ENCODE measurements around the gene USP7. TPM values are rescaled to one million over a fixed set of nuclear protein-coding genes. Genes with fewer than 3 reads are reported as not detected.

USP7 gene
- polyA plus RNA-seq, 3 donors: 18.6 to 30.5 (median 27.3) TPM

DNA sequence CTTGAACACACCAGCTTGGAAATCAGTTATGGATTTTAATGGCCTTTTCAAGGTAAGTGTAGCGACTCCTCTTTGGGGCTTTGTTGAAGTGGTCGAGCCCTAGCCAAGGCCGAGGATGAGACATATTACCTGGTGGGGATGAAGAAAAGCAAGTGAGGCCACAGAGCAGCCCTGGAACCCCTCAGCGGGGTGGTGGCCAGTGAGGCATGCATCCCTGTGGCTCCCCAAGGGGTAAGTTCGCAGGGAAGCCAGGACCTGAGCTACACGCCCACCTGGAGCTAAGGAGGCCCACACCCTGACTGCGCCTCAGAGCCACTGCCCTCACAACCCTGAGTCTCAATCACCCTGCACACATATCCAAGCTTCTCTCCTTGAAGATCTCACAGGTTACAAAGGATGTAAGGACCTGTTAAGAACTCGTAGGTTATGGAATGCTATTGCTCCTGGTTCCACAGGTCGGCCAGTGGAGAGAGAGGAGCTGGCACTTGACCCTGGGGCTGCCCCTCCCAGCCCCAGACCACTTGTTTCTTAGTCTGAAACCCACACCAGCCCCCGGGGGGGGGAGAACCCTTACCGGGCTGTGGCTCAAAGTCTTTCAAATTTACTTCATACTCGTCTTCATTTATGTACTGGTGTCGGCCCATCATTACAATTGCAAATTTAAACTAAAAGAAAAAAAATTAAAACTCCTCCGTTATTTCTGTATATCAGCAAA lies 69.6 kb downstream of the USP7 start:
- WGBS, 3 donors: 83 to 96% (median 90%) methylated on average over 14 of the region's 14 CpGs
- H3K27ac ChIP-seq (ENCODE audit: low read depth, low read length): no peak overlapping the region

DNA sequence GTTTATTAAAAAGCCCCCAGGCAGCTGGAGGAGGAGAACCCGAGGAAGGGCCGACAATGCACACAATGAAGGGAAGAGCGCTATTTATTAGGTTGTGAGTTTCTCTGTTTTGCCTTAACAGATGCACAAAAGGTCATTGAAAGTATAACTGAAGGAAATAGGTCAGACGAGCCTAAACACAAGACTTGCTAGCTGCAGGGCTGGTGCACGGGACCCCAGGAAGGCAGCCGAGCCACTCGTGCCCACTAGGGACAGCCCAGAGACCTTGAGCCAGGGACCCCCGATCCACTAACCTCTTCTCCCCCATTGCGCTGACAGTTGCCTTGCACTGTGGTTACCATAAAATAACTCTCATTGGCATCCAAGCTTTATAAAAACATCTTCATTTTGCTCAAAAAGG lies 70.3 kb downstream of the USP7 start:
- 85 to 87% (median 87%) methylated on average over 9 of the region's 9 CpGs for WGBS, 3 donors

GRCh38 chr16:8892101-8892575 lies 71.6 kb downstream of the USP7 start:
- WGBS, 3 donors: 83 to 90% (median 86%) methylated on average over 16 of the region's 16 CpGs
- no peak overlapping the region for H3K27ac ChIP-seq (ENCODE audit: low read depth, low read length)

More for the DNA sequence above, 70.3 kb downstream of the USP7 start:
- no peak overlapping the region for H3K27ac ChIP-seq (ENCODE audit: low read depth, low read length)

- WGBS, 3 donors: 80 to 92% (median 82%) methylated on average over 5 of the region's 5 CpGs
- no peak overlapping the region for H3K27ac ChIP-seq (ENCODE audit: low read depth, low read length)
Observed at GRCh38 chr16:8890549-8890921, 73.2 kb downstream of the USP7 start.

DNA sequence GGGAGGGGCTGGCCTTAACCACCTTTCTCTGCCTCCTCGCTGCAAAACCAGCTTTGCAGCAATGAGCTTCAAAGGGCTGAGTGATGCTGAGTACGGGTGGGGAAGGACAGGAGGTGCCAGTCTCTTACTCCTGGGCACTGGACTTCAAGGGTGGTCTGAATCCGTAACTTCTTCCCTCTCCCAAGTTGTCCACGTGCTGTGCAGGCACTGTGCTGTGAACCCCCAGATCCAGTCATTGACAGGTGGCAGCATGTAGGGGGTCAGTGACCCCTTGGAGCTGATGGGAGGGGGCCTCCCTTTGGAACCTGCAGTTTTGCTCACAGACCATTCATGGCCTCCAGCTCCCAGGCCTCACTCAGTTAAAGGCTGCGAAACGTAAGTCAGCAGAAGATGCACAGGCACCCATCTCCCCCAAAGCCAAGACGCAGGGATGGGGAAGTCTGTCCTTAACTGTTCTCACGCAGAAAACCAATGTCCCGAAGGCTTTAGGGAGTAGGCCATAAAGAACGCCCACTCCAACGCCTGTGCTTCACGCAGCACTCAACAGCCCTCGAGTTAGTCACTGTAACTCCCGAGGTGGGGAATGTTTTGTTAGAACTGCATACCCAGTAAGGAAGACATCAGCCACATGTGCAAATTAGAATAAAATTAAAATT lies 73.7 kb downstream of the USP7 start:
- no peak overlapping the region for H3K27ac ChIP-seq (ENCODE audit: low read depth, low read length)
- WGBS, 3 donors: 77 to 79% (median 79%) methylated on average over 14 of the region's 14 CpGs

GRCh38 chr16:8888951-8889892 lies 74.5 kb downstream of the USP7 start:
- no peak overlapping the region for H3K27ac ChIP-seq (ENCODE audit: low read depth, low read length)
- 79 to 88% (median 87%) methylated on average over 22 to 23 of the region's 23 CpGs for WGBS, 3 donors

DNA sequence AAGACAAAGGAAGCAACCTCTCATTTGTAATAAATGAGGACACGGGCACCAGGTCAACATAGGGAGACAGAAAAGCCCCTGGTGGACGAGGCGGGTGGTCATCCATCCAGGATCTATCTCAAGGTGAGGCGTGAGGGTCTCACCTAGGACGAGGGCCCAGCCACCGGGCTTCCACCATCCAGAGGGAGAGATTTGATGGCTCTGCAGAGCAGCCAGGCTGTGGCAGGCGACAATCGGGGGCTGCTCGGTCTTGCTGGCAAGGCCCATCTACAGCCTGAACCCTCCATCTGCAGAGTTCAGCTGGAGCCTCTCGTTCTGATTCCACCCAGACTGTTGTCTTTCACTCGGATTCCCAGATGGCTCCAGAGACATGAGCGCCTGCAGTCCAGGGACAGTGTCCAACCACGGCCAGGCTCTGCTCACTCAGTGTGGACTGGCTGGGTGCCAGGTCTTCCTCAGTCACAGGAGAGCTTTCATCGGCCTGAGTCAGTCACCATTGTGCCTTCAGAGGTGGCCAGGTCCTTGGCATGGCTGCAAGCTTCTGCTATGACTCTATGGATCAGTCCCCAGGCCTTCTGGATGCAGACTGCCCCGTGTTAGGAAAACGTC lies 75.7 kb downstream of the USP7 start:
- no peak overlapping the region for H3K27ac ChIP-seq (ENCODE audit: low read depth, low read length)
- 65 to 76% (median 76%) methylated on average over 16 of the region's 16 CpGs for WGBS, 3 donors

DNA sequence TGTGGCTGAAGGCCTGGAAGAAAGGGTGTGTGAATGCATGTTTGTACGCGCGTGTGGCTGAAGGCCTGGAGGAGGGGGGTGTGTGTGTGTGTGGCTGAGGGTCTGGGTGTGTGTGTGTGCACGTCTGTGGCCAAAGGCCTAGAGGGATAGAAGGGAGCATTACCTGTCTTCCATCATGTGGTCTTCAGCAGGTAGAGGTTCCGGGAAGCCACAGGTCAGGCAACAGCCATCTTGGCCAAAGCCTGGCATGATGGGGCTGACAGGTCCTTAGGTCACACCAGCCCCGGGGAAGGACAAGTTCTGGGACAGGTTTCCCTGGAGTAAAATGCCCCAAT lies 76.3 kb downstream of the USP7 start:
- 87 to 92% (median 92%) methylated on average over 6 of the region's 6 CpGs for WGBS, 3 donors

GRCh38 chr16:8886593-8887430 lies 76.9 kb downstream of the USP7 start:
- H3K27ac ChIP-seq (ENCODE audit: low read depth, low read length): no peak overlapping the region
- 67 to 71% (median 70%) methylated on average over 19 of the region's 19 CpGs for WGBS, 3 donors

More for the DNA sequence above, 76.3 kb downstream of the USP7 start:
- no peak overlapping the region for H3K27ac ChIP-seq (ENCODE audit: low read depth, low read length)

GRCh38 chr16:8885674-8886592 lies 77.8 kb downstream of the USP7 start:
- no peak overlapping the region for H3K27ac ChIP-seq (ENCODE audit: low read depth, low read length)
- 9 to 18% (median 18%) methylated on average over 20 of the region's 20 CpGs for WGBS, 3 donors

DNA sequence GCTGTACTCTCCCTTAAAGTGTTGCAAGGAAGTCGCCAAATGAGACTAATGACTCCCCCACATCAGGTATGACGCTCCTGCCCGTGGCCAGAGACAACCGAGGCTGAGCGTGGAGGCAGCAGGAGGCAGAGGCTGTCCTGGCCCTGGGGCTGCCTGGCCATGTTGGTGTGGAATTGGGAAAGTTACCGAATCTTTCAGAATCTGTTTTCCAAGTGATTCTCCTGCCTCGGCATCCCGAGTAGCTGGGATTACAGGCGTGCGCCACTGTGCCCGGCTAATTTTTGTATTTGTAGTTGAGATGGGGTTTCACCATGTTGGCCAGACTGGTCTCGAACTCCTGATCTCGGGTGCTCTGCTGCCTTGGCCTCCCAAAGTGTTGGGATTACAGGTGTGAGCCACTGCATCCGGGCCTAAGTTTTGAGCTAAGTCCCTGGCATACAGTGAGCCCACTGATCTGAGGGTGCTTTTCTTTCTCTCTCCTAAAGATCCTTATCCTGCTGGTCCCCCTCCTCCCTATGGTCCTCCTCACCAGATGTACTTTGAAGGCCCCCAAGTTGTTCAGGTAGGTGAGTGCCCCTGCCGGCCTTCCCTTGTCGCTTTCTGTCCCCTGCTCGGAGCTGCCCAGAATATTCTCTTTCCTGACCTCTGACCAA lies 80.9 kb downstream of the USP7 start:
- no peak overlapping the region for H3K27ac ChIP-seq (ENCODE audit: low read depth, low read length)
- 83 to 89% (median 87%) methylated on average over 17 of the region's 17 CpGs for WGBS, 3 donors

DNA sequence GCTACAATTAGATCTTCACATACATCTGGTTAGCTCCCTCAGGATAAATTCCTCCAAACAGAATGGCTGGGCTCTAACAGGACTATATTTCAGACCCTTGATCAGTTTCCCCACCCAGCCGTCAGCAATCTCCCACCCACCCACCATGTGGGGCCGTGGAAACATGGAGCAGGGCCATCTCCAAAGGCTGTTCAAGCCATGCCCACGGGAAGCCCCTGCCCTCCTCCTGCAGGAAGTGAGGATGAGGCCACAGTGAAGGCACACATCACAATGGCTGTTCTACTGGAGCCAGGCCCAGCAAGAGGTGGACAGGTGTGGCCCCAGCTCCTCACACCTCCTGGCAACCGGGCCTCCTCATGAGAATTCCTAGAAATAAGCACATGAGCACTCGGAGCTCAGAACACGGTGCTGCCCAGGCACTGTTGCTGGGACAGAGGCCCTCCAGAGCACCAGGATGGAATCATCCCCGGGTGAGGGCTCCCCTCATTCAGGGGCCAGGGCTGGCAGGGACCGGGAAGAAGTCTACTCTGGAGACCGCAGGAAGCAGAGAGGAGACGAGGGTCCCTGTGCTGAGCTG lies 81.6 kb downstream of the USP7 start, which contains the start of gene LITAFD:
Gene LITAFD (plus strand): TSS at position 311 of the 577 bp plus-strand sequence. CDS start 2,005 bp downstream, outside the sequence.
- 68 to 75% (median 70%) methylated on average over 10 of the region's 10 CpGs for WGBS, 3 donors

GRCh38 chr16:8880839-8881510 lies 82.7 kb downstream of the USP7 start:
- no peak overlapping the region for H3K27ac ChIP-seq (ENCODE audit: low read depth, low read length)
- WGBS, 3 donors: 86 to 90% (median 87%) methylated on average over 8 of the region's 8 CpGs

More for the DNA sequence above, 81.6 kb downstream of the USP7 start, which contains the start of gene LITAFD:
- no peak within 1 kb of the TSS for H3K27ac ChIP-seq (ENCODE audit: low read depth, low read length)

GRCh38 chr16:8878523-8878911 lies 85.2 kb downstream of the USP7 start:
- WGBS, 3 donors: 44 to 64% (median 48%) methylated on average over 6 of the region's 6 CpGs
- H3K27ac ChIP-seq (ENCODE audit: low read depth, low read length): peak overlapping the region; percentile 35

DNA sequence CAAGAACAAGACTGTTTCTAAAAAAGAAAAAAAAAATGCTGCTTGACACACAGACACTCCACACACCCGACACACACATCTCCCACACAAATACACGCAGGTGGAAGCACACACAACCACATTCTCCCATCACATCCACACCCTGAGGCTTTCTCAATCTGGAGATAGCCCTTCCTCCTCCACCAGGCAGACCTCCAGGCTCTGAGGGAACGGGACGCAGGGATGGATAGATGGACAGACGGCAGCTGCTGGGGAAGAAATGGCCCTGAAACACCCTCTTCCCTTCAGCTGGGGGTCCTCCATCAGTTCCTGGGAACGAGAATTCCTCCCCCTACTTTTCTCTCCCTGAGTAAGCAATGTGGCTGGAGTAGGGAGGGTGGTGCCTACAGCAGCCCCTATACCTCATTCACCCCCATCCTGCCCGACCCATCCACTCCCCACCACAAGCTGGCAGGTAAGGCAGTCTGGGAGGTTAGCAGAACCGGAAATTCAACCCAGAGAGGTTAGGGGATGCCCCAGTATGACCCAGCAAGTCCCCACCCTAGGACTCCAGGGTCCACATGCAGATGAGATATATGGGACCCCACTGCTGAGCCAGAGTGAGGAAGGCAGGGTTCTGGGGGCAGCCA lies 85.7 kb downstream of the USP7 start:
- H3K27ac ChIP-seq (ENCODE audit: low read depth, low read length): no peak overlapping the region
- 60 to 69% (median 67%) methylated on average over 8 of the region's 8 CpGs for WGBS, 3 donors
